Measurements from ENCODE around the gene DMD. TPM values are rescaled to one million over a fixed set of nuclear protein-coding genes. Genes with fewer than 3 reads are reported as not detected.
A peak's percentile ranks its signal among the peaks of the same experiment; 100 is the strongest.
"Not testable (repeated sequence)": the region's sequence is repeated elsewhere in the genome, so short reads cannot be mapped to it uniquely, and the experiment has no call there.

DMD gene
- total RNA-seq, 1 donor from 2014 or later = 131 TPM

- intact Hi-C loops (cut with micrococcal nuclease) = no loop called here
- DNase-seq = no peak
- peak; percentile 55 for ATAC-seq
Measured at GRCh38 chrX:32538554-32538953, 672.8 kb downstream of the DMD start.

DNA sequence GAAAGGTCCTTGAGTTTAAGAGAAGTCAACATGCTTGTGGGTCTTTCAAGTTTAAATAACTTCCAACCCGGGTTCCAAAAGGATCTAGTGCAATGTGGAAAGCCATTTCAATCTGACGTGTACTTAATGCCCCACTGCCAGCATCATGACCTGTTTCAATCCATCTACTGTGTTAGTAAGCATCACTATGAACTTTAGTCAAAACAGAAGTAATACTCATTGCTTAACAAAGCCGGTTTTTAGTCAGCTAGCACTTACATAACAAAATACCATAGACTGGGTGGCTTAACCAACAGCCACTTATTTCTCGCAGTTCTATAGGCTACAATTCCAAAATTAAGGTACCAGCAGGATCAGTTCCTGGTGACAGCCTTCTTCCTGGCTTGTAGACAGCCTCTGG, 677.5 kb downstream of the DMD start:
- ATAC-seq (no peak), DNase-seq (no peak)
- intact Hi-C loops (cut with micrococcal nuclease) = no loop called here

- no peak for DNase-seq
- intact Hi-C loops (cut with micrococcal nuclease) = no loop called here
- ATAC-seq = no peak
Measured at GRCh38 chrX:32532262-32532661, 679.1 kb downstream of the DMD start.

DNA sequence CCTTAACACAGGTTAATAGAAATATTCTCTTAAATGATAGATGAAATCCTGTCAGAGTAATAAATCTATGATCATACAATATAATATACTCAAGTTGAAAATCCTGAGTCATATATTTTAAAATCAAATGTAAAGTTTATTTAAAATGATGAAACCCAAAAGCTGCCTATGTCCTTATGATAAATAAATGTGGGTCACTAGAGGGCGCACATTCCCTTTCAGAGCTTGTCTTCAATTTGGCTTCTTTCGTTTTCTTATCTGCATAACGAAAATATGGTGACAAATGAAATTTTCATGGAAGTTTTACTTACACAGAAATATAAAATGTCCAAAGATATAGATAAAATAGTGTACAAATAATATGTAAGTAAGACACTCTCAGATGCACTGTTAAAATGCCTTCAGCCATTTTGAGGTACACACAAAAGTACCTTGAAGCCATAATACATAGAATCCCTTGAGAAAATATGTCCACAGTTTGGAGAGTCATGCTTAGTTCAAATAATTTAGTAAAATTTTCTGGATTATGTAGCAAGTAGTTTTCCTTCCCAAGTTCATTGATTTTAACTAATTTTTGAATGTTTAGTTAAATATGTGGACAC, 680.4 kb downstream of the DMD start:
- no peak for ATAC-seq
- no peak for DNase-seq
- intact Hi-C loops (cut with micrococcal nuclease) = no loop called here

- DNase-seq; ATAC-seq; intact Hi-C loops (cut with micrococcal nuclease): not testable (repeated sequence)
Measured at GRCh38 chrX:32528451-32528850, 682.9 kb downstream of the DMD start.

DNA sequence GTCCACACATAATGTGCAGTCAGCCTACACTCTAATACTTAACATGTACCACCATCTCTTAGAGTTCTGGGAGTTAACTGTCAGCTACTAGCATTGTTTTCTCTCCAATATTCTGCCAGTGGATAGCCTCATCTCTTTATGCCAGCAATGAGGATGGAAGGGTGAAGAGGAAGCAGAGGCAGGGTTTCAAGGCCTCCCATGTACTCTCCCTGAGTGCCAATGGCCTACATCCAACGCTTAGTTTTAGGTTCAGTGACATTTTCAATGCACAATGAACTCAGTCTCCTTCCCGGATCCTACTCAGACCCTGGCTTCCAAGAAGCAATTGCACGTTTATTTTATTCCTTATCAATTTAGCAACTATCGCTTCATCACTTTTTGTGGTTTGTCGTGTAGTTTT, 686.1 kb downstream of the DMD start:
- DNase-seq = no peak
- intact Hi-C loops (cut with micrococcal nuclease) = no loop called here
- ATAC-seq = peak; percentile 41

- no peak for DNase-seq
- no peak for ATAC-seq
- intact Hi-C loops (cut with micrococcal nuclease) = no loop called here
Measured at GRCh38 chrX:32524385-32524784, 687.0 kb downstream of the DMD start.

GRCh38 chrX:32520789-32521188, 690.6 kb downstream of the DMD start:
- no peak for DNase-seq
- intact Hi-C loops (cut with micrococcal nuclease) = no loop called here
- no peak for ATAC-seq

DNA sequence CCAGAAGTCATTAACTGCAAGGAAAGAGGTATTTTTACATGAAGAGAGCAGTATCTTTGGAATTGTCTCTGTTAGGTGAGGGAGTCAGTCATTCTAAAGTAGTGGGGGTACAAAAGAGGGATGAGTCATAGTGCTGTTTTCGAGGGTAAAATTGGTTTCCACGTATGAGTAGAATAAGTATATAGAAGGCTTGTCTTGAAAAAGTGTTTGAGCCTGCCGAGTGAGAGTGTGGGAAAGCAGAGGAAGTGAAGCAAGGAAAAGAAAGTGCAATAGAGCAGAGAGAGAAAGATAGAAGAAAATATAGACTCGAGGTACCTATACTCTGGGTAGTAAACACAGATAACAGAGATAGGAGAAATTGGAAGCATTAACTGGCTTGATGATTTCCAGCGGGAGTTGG, 696.4 kb downstream of the DMD start:
- no peak for ATAC-seq
- no peak for DNase-seq
- intact Hi-C loops (cut with micrococcal nuclease) = no loop called here

DNA sequence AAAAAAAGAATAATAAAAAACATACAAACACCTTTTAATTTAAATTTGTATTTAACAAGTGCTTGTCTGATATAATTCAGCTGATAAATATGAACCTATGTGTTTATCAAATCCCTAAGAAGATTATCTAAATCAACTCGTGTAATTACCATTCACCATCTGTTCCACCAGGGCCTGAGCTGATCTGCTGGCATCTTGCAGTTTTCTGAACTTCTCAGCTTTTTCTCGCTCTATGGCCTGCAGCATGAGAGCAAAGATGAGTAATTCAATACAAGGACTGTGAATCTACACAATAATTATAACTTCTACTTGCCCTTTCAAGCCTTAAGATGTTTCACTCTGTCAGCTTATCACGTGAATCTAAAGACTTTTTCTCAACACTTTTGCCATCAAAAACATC, 709.7 kb downstream of the DMD start:
- ATAC-seq = no peak
- no peak for DNase-seq
- intact Hi-C loops (cut with micrococcal nuclease) = no loop called here

GRCh38 chrX:32496671-32497070, 714.7 kb downstream of the DMD start:
- ATAC-seq = no peak
- intact Hi-C loops (cut with micrococcal nuclease) = no loop called here

DNA sequence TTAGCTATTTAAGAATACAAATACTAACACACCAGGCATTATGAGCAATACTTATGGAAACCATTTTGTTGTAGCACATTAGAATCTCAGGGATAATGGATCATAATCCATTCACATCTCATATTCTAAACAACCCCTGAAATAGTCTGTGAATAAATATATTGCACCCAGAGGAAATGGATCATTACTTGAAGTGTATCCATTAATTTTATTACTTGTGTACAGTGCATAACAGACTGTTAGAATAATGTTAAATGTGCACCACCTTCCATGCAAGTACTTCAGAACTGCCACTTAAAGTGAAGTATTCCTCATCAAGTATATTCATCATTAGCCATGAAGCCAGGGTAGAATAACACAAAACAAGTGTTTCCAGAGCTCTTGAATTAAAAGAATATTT, 715.5 kb downstream of the DMD start:
- ATAC-seq (no peak), DNase-seq (no peak)
- intact Hi-C loops (cut with micrococcal nuclease) = no loop called here

More at GRCh38 chrX:32496671-32497070, 714.7 kb downstream of the DMD start:
- no peak for DNase-seq

- ATAC-seq (no peak), DNase-seq (no peak)
Measured at GRCh38 chrX:32489125-32489524, 722.2 kb downstream of the DMD start.

GRCh38 chrX:32483534-32484136, 727.7 kb downstream of the DMD start:
- intact Hi-C loops (cut with micrococcal nuclease) = no loop called here
- DNase-seq (no peak), ATAC-seq (no peak)

More at GRCh38 chrX:32489125-32489524, 722.2 kb downstream of the DMD start:
- intact Hi-C loops (cut with micrococcal nuclease) = no loop called here

- no peak for ATAC-seq
- intact Hi-C loops (cut with micrococcal nuclease) = no loop called here
- DNase-seq = no peak
Measured at GRCh38 chrX:32480019-32480418, 731.3 kb downstream of the DMD start.

DNA sequence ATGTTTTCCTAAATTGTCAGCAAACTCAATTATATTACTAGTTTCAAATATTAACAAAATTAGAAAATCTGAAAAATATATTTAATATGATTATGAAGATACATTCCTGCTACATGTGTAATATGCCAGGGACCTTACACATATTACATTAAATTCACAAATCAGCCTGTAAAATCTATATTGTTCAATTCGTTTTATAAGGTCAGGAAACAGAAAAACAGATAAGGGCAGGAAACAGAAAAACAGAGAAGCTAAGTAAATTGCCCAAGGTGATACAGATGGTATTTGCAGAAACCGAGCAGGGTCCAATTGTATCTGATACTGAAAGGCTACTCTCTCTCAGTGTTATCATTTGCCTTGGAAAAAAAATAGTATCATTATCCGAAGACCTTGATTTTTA, 739.0 kb downstream of the DMD start:
- intact Hi-C loops (cut with micrococcal nuclease) = no loop called here
- ATAC-seq (no peak), DNase-seq (no peak)

DNA sequence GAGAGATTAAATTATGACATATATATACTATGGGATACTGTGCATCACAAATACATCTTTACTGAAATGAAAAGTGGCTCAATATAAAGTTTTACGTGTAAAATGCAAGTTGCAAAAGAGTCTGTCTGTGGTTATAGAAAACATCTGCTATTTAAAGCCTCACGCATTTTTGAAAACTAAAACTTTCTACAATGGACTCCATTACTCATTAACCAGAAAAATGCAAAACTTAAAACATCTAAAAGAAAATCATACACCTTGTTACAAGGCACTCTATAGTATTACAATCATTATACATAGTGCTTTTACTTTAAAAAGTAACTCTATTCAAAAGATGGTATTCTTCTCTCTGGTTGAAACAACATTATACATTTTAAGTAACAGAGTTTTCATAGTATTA, 755.6 kb downstream of the DMD start:
- intact Hi-C loops (cut with micrococcal nuclease) = no loop called here
- no peak for ATAC-seq
- no peak for DNase-seq

DNA sequence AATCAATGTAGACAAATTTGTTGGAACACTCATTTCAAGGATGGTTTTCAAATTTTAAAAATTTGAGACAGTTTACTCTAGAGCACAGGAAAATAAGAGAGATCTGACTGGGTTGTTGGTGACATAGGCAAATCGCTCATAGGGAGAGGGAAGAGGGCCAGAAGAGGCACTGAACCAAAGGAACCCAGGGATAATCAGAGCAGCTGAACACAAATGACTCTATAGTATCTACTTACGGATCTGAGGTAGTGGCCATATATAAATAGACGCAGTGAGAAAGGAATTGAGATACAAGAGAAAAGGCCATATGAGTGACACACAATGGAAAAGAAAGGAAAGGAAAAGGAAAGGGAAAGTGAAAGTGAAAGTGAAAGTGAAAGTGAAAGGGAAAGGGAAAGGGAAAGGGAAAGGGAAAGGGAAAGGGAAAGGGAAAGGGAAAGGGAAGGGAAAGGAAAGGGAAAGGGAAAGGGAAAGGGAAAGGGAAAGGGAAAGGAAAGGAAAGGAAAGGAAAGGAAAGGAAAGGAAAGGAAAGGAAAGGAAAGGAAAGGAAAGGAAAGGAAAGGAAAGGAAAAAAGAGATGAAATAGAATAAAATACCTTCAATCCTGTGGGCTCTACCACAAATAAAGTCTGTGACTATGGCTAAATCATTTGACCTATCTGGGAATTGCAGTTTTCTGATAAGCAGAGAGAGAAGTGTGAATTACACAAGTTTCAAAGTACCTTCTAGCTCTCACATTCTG, 759.2 kb downstream of the DMD start:
- ATAC-seq (no peak), DNase-seq (no peak)
- intact Hi-C loops (cut with micrococcal nuclease) = no loop called here

DNA sequence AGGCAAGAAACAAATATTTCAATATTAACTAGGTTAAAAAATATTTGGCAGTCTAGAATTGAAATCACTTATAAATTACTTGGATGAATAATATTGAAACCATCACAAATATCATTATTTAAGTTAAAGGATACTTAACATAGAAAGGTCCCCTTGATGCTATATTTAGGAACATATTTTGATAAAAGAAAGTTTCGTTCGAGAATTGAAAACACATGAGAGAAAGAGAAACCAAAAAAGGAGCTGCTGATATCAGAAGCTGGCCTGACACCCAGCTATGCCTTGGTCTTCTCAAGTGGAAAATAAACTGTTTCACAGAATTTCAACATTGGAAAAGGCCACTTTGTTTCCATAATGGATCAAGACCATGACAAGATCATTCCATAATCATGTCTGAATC, 762.4 kb downstream of the DMD start:
- ATAC-seq (no peak), DNase-seq (no peak)
- intact Hi-C loops (cut with micrococcal nuclease) = no loop called here

- DNase-seq (no peak), ATAC-seq (peak; percentile 36)
- intact Hi-C loops (cut with micrococcal nuclease) = no loop called here
Measured at GRCh38 chrX:32448320-32448719, 763.0 kb downstream of the DMD start.

- ATAC-seq (no peak), DNase-seq (no peak)
- intact Hi-C loops (cut with micrococcal nuclease) = no loop called here
Measured at GRCh38 chrX:32447640-32448039, 763.7 kb downstream of the DMD start.
